Left ventricle myocardium inferior (tissue), 1 donor: Measurements from ENCODE around the gene ZC3H15. TPM values are rescaled to one million over a fixed set of nuclear protein-coding genes. Genes with fewer than 3 reads are reported as not detected.

Experiments used
- DNase-seq: peaks from one replicate; pipeline ENCODE4 v3.0.0-alpha.2; 2020
- H3K27ac ChIP-seq: fragments of 200-600 bp; replicated peaks from 2 replicates; pipeline ENCODE4 v1.8.0; 2021
- H3K27me3 ChIP-seq: fragments of 200-600 bp; 2 replicates; pipeline ENCODE4 v1.8.0; 2021; ENCODE audit warnings: low read depth
- H3K36me3 ChIP-seq: fragments of 200-600 bp; 2 replicates; pipeline ENCODE4 v1.8.0; 2021
- H3K4me1 ChIP-seq: fragments of 200-600 bp; 2 replicates; pipeline ENCODE4 v1.8.0; 2021
- H3K4me3 ChIP-seq: fragments of 200-600 bp; 2 replicates; pipeline ENCODE4 v1.8.0; 2021; ENCODE audit warnings: mild to moderate bottlenecking, moderate library complexity
- H3K9me3 ChIP-seq: fragments of 200-600 bp; replicated peaks from 2 replicates; pipeline ENCODE4 v1.8.0; 2021
- CTCF ChIP-seq: fragments of 200-600 bp; IDR thresholded peaks from 2 replicates; pipeline ENCODE4 v1.8.0; 2021; ENCODE audit warnings: antibody characterized with exemption, mild to moderate bottlenecking, borderline replicate concordance
- intact Hi-C: fragments of 100-400 bp; cut with micrococcal nuclease; formaldehyde crosslinking; loops from one replicate; pipeline ENCODE4 v1.11.0; 2022
- total RNA-seq: library from RNA; stranded (reverse); fragmentation: NEBNext Ultra II Directional; extraction: Animal tissue kit (Norgen Biotek cat#: 25700); gene quantifications from one replicate; pipeline ENCODE4 v1.2.1, GENCODE V29; 2021
- donor health status: DM: no; HTN: yes; CAD: no; lungs with severe emphysema.

The ZC3H15 gene
- total RNA-seq, 1 donor from 2014 or later, result 30.5 TPM

GRCh38 chr2:186484062-186484735 is 1.9 kb upstream of the ZC3H15 start:
- DNase-seq, result no peak
- H3K27me3 ChIP-seq, result no peaks in the 10 kb centered on the region
- H3K4me1 ChIP-seq, result peaks cover 49% of the 10 kb centered on the region
- no peaks in the 10 kb centered on the region for H3K36me3 ChIP-seq
- no peak overlapping the region for H3K4me3 ChIP-seq
- H3K27ac ChIP-seq, result no peak overlapping the region
- H3K9me3 ChIP-seq, result no peaks in the 10 kb centered on the region
- TF ChIP-seq CTCF, result no peak
- intact Hi-C loops, result no loop called here

- peaks cover 62% of the 10 kb centered on the region for H3K4me1 ChIP-seq
These were observed 537 bp upstream of the ZC3H15 start for GRCh38 chr2:186485576-186485870.

GRCh38 chr2:186486651-186487647 is 889 bp downstream of the ZC3H15 start:
- Histone ChIP-seq H3K9me3 (no peaks in the 10 kb centered on the region), H3K4me3 (peak overlapping the region; percentile 94), H3K27ac (peak overlapping the region; percentile 95), H3K4me1 (peaks cover 76% of the 10 kb centered on the region), H3K36me3 (no peaks in the 10 kb centered on the region), H3K27me3 (no peaks in the 10 kb centered on the region)
- intact Hi-C loops, result no loop called here
- TF ChIP-seq CTCF, result no peak
- no peak for DNase-seq

More at GRCh38 chr2:186485576-186485870, 537 bp upstream of the ZC3H15 start:
- no peaks in the 10 kb centered on the region for H3K9me3 ChIP-seq
- no peaks in the 10 kb centered on the region for H3K27me3 ChIP-seq
- H3K27ac ChIP-seq, result peak overlapping the region; percentile 95
- no peak for TF ChIP-seq CTCF
- no peaks in the 10 kb centered on the region for H3K36me3 ChIP-seq
- DNase-seq, result no peak
- intact Hi-C loops, result no loop called here
- peak overlapping the region; percentile 94 for H3K4me3 ChIP-seq

GRCh38 chr2:186493564-186494085 is 7.6 kb downstream of the ZC3H15 start:
- Histone ChIP-seq H3K9me3 (no peaks in the 10 kb centered on the region), H3K4me3 (no peak overlapping the region), H3K36me3 (peaks cover 19% of the 10 kb centered on the region), H3K4me1 (peaks cover 81% of the 10 kb centered on the region), H3K27me3 (no peaks in the 10 kb centered on the region), H3K27ac (no peak overlapping the region)
- TF ChIP-seq CTCF, result no peak
- intact Hi-C loops, result no loop called here
- no peak for DNase-seq

GRCh38 chr2:186496401-186496800 is 10.3 kb downstream of the ZC3H15 start:
- Histone ChIP-seq H3K9me3 (no peaks in the 10 kb centered on the region), H3K27ac (no peak overlapping the region), H3K4me1 (peaks cover 56% of the 10 kb centered on the region), H3K4me3 (no peak overlapping the region), H3K27me3 (no peaks in the 10 kb centered on the region), H3K36me3 (peaks cover 42% of the 10 kb centered on the region)
- DNase-seq, result no peak
- intact Hi-C loops, result no loop called here
- TF ChIP-seq CTCF, result no peak
